Activated CD8-positive, alpha-beta memory T cell treated with anti-CD3 and anti-CD28 coated beads, Interleukin-2, amount 50 U/mL, for 1 hour (primary cell): Measurements from ENCODE around the gene SEMA6C.
A peak's percentile ranks its signal among the peaks of the same experiment; 100 is the strongest.
"Not testable (repeated sequence)": the region's sequence is repeated elsewhere in the genome, so short reads cannot be mapped to it uniquely, and the experiment has no call there.

Experiments used
- DNase-seq: peaks from one replicate; pipeline ENCODE4 v3.0.0-alpha.2; 2020; ENCODE audit errors: extremely low read depth

SEMA6C gene

GRCh38 chr1:151146412-151147131 is at the start of gene SEMA6C:
SEMA6C (minus strand) TSS chr1:151146631; CDS start chr1:151142621, 4,010 bp downstream.
- DNase-seq = peak; percentile 50

- not testable (repeated sequence) for DNase-seq
Observed at GRCh38 chr1:151194894-151195594, 48.6 kb upstream of the SEMA6C start.

GRCh38 chr1:151193856-151194255 is 47.4 kb upstream of the SEMA6C start:
- no peak for DNase-seq

GRCh38 chr1:151193304-151193703 is 46.9 kb upstream of the SEMA6C start:
- DNase-seq = no peak

GRCh38 chr1:151192047-151192446 is 45.6 kb upstream of the SEMA6C start:
- DNase-seq = no peak

- peak; percentile 46 for DNase-seq
Observed at GRCh38 chr1:151189637-151190445, 43.4 kb upstream of the SEMA6C start, which contains the start of gene VPS72. VPS72 (minus strand) TSS chr1:151190197; CDS start chr1:151190121, 76 bp downstream.

DNA sequence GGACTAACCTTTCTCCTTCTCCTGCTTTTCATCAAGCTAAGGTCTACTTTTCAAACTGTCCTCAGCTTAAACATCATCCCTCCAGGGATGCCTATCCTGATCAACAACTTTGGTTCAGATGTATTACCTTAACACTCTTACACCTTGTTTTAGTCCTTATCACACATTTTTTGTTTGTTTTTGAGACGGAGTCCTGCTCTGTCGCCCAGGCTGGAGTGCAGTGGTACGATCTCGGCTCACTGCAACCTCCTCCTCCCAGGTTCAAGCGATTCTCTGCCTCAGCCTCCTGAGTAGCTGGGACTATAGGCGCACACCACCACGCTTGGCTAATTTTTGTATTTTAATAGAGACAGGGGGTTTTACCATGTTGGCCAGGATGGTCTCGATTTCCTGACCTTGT is 42.2 kb upstream of the SEMA6C start:
- DNase-seq = not testable (repeated sequence)

GRCh38 chr1:151187205-151187604 is 40.8 kb upstream of the SEMA6C start:
- no peak for DNase-seq

DNA sequence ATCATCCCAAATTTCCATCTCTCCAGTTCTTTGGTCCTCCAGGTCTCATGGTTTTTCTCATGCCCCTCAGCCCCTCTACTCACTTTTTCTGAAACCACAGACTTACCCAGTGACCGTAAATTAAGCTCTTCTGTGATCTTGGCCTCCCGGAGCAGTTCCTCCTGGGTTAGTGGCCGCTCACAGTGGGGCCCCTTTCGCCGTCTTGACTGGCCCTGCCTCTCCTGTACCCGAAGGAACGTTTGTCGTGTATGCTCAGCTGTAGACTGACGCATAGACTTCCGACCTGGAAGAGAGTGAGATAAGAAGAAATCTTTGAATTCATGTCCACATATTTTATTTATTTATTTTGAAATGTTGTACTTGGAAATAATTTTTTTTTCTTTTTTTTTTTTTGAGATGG is 37.8 kb upstream of the SEMA6C start:
- no peak for DNase-seq

DNA sequence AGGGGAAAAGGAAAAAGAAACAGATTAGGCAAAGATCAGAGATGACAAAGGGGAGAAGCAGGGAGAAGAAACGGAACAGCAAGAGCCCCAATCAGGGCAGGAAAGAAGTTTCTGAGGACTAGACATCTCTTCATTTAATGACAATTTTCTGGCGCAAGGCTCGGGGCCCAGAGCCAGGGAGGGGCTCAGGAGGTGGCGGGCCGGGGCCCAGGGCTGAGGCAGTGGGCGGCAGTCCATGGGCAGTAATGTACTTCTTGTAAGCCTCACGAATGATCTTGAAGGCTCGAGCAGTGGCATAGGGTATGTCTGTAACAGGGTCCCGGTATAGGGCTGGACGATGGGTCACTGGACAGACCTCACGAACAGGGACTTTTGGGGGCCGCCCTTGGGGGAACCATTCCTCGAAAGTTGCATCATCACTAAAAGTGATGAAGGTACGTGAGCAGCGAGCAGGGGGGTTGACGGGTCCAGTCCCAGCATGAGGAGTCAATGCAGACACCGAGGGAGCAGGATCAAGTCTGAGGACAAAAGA is 30.1 kb upstream of the SEMA6C start:
- DNase-seq = no peak

DNA sequence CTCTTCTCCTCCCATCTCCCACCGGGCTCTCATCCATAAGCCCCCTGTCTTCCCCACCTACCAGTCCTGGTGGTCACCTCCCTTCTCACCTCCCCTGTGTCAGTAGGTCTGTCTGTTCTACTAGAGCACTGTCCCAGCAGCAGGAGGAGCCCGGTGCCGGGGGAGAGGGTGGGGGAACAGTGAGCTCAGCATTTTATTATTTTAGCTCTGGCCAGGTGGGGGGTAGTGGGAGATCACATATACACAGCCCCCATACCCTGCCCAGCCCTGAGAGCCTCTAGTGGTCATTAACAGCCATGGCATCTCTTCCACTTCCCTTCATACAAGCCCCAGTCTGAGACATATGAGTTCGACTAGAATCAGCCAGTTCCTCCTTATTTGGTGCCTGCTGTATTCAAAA is 29.4 kb upstream of the SEMA6C start, which contains the start of gene TMOD4:
TSS of gene TMOD4 (minus strand) at position 119 of the 400 bp plus-strand sequence. CDS start 1,106 bp downstream, outside the sequence.
- no peak for DNase-seq

GRCh38 chr1:151175041-151175741 is 28.8 kb upstream of the SEMA6C start:
- DNase-seq = no peak

DNA sequence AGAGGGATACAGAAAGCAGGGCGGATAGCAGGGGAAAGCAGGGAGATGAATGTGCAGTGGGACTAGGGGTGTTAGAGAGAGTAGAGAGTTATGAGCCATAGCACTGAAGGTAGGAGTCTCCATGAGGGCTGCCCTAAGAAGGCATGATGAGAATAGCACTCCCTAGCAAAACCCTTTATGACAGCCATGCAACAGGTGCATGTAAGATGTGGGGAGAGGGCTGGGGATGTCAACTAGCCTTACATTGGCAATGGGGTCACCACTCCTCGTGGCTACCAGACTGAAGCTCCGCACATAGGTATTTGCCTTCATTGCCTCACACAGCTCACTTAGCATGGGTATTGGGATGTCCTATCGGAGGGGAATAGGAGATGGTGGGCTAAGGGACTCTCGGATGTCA is 24.8 kb upstream of the SEMA6C start:
- no peak for DNase-seq

- no peak for DNase-seq
Observed at GRCh38 chr1:151167116-151167515, 20.7 kb upstream of the SEMA6C start.

DNA sequence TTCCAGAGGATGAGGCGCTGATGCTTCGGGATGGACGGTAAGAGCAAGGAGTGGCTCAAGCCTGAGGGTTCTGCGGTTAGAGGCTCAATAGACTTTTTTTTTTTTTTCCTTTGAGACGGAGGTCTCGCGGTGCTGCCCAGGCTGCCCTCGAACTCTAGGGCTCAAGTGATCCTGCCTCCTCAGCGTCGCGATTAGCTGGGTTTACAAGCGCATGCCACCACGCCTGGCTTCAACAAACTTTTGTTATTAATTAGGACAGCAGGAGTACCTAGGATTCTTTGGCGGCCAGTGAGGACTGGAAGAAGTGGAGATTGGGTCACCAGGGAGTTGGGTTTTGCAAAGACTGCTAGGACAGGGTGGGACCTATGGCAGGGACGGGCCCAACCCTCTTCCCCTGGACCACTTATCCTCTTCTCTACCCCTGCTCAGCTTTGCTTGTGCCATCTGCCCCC is 20.1 kb upstream of the SEMA6C start:
- DNase-seq = no peak

- DNase-seq = peak; percentile 90
Observed at GRCh38 chr1:151165738-151166504, 19.5 kb upstream of the SEMA6C start, which contains the start of the genes LYSMD1 and SCNM1. LYSMD1 (minus strand) TSS chr1:151165902; CDS start chr1:151165258, 644 bp downstream. SCNM1 (plus strand) TSS chr1:151166144; CDS start chr1:151166153, 9 bp downstream.

DNA sequence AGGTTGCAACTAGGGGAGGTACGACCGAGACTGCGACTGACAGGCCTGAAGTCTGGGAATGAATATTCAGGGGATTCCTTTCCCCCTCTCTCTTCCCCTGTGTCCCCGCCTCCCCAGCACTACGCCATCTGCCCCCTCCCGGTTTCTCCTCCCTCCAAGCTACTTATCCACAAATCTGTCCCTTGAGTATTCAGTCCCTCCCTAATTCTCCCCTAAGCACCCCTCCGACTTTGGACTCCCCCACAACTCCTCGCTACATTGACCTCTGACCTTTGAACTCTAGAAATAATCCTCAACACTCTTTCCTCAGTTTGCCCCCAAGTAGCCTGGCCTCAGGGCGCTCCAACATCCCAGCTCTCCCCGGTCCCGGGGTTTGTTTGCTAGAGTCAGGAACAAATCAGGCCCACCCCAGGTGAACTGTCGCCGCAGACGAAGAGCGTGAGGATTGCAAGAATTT is 18.9 kb upstream of the SEMA6C start:
- DNase-seq = no peak

DNA sequence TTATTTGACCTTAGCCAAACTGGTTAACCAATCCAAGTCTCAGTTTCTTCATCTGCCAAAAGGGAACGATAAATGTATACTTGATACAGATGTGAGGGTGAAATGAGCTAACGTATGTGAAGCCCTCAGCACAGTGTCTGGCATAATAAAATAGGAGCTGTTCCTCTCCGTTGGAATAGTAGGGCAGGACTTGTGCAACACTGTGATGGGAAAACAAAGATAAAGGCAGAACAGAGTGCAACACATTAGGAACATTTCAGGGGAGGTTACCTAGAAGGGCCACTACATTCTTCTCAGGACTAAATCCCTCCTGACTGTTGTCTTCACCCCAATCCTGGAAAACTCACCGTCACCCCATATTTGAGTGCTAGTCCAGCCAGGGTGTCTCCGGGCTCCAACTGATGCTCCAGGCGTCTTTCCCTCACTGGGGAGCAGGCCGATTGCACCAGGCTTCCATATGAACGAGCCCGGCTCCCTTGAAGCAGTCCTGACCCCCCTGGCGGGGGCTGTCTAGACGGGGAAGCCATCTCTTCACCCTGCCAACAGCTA is 18.4 kb upstream of the SEMA6C start:
- DNase-seq = no peak

- DNase-seq = no peak
Observed at GRCh38 chr1:151159373-151159772, 12.9 kb upstream of the SEMA6C start.

- no peak for DNase-seq
Observed at GRCh38 chr1:151158751-151159251, 12.4 kb upstream of the SEMA6C start.
